ENCODE data around the gene PTPRJ.
"Not testable (repeated sequence)": the region's sequence is repeated elsewhere in the genome, so short reads cannot be mapped to it uniquely, and the experiment has no call there.

Gene PTPRJ
- long read RNA-seq, donor 1, result 0 reads
- long read RNA-seq, donor 2, result 0 reads
- long read RNA-seq, donor 3, result 0 reads
- long read RNA-seq, donor 4, result 0 reads
- long read RNA-seq, donor 5, result 0 reads
- long read RNA-seq, donor 6, result 0 reads
- long read RNA-seq, donor 7, partial matches to known transcripts, result 5 of 5 reads
- long read RNA-seq, donor 7, other reads (novel, unspliced or antisense), result 0 of 5 reads
- long read RNA-seq, donor 8, partial matches to known transcripts, result 0 of 1 reads
- long read RNA-seq, donor 8, other reads (novel, unspliced or antisense), result 0 of 1 reads

GRCh38 chr11:47980088-47980906 lies at the start of gene PTPRJ:
Gene PTPRJ, plus strand, starts transcription at chr11:47980559. Its CDS starts 354 bp downstream, at chr11:47980913.
- DNase-seq, result no peak

- no peak for DNase-seq
Measured at GRCh38 chr11:47932544-47932943, 47.8 kb upstream of the PTPRJ start.

- DNase-seq, result not testable (repeated sequence)
Measured at GRCh38 chr11:47933797-47934196, 46.6 kb upstream of the PTPRJ start.

- DNase-seq, result no peak
Measured at GRCh38 chr11:47938791-47939560, 41.4 kb upstream of the PTPRJ start.

- no peak for DNase-seq
Measured at GRCh38 chr11:47940904-47941649, 39.3 kb upstream of the PTPRJ start.

- DNase-seq, result no peak
Measured at GRCh38 chr11:47941907-47942558, 38.3 kb upstream of the PTPRJ start.

GRCh38 chr11:47943721-47944586 lies 36.4 kb upstream of the PTPRJ start:
- no peak for DNase-seq

- DNase-seq, result no peak
Measured at GRCh38 chr11:47944632-47945031, 35.7 kb upstream of the PTPRJ start.

GRCh38 chr11:47946682-47947559 lies 33.4 kb upstream of the PTPRJ start:
- no peak for DNase-seq

- no peak for DNase-seq
Measured at GRCh38 chr11:47948137-47948536, 32.2 kb upstream of the PTPRJ start.

GRCh38 chr11:47949001-47949675 lies 31.2 kb upstream of the PTPRJ start:
- not testable (repeated sequence) for DNase-seq

GRCh38 chr11:47950396-47950795 lies 30.0 kb upstream of the PTPRJ start:
- DNase-seq, result no peak

GRCh38 chr11:47951504-47951903 lies 28.9 kb upstream of the PTPRJ start:
- not testable (repeated sequence) for DNase-seq

- no peak for DNase-seq
Measured at GRCh38 chr11:47955061-47955755, 25.2 kb upstream of the PTPRJ start.

GRCh38 chr11:47960015-47960414 lies 20.3 kb upstream of the PTPRJ start:
- DNase-seq, result no peak

GRCh38 chr11:47961383-47961782 lies 19.0 kb upstream of the PTPRJ start:
- DNase-seq, result no peak

- no peak for DNase-seq
Measured at GRCh38 chr11:47964546-47964945, 15.8 kb upstream of the PTPRJ start.
